Measurements from ENCODE around the gene TBC1D10B.

The TBC1D10B gene

DNA sequence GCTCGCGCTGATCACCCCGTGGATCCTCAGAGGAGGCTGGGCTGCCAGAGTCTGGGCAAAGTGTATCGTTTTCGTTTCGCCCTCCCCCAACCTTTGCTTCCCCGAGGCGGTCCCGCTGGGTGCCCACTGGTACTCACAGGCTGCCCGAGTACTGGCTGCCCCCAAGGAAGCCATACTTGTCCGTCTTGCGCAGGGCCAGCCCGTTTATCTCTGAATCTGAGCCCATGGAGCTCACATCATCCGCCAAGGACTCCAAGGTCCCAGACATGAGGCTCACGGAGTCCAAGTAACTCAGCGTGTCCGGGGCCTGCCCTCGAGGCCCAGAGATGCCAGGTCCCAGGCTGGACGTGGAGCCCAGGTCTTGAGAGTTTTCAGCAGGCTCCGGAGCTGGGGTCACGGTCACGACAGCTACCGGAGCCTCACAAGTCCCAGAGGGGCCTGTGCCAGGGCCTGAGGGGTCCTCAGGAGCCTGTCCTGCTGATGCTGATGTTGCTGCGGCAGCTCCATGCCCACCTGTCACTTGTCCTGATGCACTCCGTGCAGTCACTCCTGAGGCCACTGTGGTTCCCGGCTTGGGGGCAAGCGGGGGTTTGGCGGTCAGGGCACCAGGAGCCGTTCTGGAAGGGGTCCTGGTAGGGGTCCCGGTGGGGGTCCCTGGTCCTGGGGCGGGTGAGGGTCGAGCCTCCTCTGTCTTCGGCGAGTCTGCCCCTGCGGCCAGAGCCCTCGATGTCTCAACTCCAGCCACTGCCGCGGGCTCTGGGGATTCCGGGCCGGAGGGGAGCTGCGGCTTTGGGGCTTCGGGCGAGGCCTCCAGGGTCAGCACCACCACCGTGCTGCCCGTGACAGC is 980 bp downstream of the TBC1D10B start:
- peak overlapping the region; percentile 88 for H3K4me3 ChIP-seq (ENCODE audit: low read length)
- TF ChIP-seq, protein P1, sequence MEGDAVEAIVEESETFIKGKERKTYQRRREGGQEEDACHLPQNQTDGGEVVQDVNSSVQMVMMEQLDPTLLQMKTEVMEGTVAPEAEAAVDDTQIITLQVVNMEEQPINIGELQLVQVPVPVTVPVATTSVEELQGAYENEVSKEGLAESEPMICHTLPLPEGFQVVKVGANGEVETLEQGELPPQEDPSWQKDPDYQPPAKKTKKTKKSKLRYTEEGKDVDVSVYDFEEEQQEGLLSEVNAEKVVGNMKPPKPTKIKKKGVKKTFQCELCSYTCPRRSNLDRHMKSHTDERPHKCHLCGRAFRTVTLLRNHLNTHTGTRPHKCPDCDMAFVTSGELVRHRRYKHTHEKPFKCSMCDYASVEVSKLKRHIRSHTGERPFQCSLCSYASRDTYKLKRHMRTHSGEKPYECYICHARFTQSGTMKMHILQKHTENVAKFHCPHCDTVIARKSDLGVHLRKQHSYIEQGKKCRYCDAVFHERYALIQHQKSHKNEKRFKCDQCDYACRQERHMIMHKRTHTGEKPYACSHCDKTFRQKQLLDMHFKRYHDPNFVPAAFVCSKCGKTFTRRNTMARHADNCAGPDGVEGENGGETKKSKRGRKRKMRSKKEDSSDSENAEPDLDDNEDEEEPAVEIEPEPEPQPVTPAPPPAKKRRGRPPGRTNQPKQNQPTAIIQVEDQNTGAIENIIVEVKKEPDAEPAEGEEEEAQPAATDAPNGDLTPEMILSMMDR (conservative IDR thresholded peaks at IDR 0.05; ENCODE audit: low read length): no peak
- no peak for DNase-seq (ENCODE audit: low read depth)

DNA sequence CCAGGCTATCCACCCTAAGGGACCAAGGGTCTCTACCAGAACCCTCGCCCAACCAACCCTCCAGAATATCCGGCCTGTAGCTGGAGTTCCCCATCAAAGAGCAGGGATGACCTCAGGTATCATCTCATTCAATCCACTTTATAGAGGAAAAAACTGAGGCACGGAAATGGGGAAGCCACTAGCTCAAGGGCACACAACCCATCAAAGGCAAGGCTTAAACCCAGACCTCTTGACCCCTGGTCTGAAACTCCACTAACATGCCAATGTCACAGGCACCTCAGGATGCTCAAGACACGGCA is 1.6 kb downstream of the TBC1D10B start:
- no peak for DNase-seq (ENCODE audit: low read depth)
- peak overlapping the region; percentile 88 for H3K4me3 ChIP-seq (ENCODE audit: low read length)
- TF ChIP-seq, protein P1 (conservative IDR thresholded peaks at IDR 0.05; ENCODE audit: low read length): no peak

DNA sequence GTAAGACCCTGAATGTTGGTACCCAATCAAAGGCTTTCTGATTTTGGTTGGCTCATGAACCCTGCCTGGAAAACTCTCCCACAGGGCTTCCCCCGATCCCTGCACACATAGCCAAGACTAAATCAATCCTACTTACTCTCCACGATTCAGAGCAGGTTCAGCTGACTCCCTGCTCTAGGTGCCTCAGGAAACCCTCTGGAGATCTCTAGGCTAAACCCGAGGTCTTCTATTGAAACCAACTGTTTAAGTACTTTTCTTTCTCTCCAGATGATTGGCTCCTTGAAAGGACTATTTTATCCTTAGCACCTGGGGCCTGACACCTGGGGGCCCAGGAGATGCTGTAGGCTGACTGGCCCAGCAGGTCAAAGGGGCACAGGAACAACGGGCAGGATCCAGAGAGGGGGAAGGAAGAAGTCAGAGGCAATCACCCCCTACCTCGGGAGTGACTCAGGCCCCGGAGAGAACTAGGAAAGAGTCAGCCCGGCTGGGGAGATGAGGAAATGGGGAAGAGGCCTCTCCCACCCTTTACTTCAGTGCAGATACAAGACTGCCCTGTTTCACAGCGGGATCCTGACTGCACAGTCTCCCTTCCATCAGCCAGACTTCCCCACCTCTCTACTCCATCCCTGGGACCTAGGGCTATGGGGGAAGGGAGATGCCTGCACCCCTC is 2.0 kb downstream of the TBC1D10B start:
- DNase-seq (ENCODE audit: low read depth): peak; percentile 44
- TF ChIP-seq, protein P1 (conservative IDR thresholded peaks at IDR 0.05; ENCODE audit: low read length): no peak
- peak overlapping the region; percentile 88 for H3K4me3 ChIP-seq (ENCODE audit: low read length)

- TF ChIP-seq, protein P1 (conservative IDR thresholded peaks at IDR 0.05; ENCODE audit: low read length): no peak
- DNase-seq (ENCODE audit: low read depth): no peak
- peak overlapping the region; percentile 88 for H3K4me3 ChIP-seq (ENCODE audit: low read length)
These were observed 2.8 kb downstream of the TBC1D10B start for GRCh38 chr16:30367349-30368009.

DNA sequence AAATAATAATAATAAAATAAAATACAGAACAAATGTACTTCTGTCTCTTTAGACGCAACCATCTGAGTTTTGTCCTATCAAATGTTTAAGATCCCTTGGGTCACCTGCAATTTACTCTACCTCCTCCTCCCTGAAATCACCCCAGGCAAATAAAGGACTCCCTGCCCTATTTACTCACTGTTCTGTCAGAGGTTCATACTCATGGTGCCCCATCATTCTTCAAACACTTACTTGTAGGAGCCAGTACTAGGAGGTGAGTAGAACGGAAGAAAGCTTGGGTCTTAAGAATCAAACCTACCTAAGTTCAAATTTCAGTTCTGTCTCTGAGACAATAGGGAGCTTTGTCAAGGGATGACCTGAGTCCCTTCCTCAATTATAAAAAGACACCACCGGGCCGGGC is 3.8 kb downstream of the TBC1D10B start:
- DNase-seq (ENCODE audit: low read depth): no peak
- no peak overlapping the region for H3K4me3 ChIP-seq (ENCODE audit: low read length)
- TF ChIP-seq, protein P1 (conservative IDR thresholded peaks at IDR 0.05; ENCODE audit: low read length): no peak

DNA sequence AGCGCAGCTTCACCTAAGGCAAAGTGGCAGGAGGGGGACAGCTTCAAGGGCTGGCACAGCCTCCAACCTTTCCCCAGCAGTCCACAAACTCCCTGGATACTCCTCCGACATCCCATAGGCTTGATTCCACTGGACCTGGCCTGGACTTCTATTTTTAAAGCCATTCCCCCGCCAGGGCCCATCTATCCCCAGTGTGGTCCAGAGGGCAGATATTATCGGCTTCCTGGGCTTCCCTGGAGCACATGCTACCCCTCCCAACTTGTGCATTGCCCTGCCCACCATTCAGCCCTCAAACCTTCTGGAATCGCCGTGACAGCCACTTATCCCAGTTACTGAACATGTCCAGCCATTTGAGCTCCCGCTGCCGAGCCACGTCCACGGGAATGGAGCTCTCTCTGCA is 5.1 kb downstream of the TBC1D10B start:
- H3K4me3 ChIP-seq (ENCODE audit: low read length): no peak overlapping the region

More for the DNA sequence above, 5.1 kb downstream of the TBC1D10B start:
- no peak for DNase-seq (ENCODE audit: low read depth)
- TF ChIP-seq, protein P1 (conservative IDR thresholded peaks at IDR 0.05; ENCODE audit: low read length): no peak

Measured in AG10803 (cell line).